Right atrium auricular region (tissue), 2 donors: Measurements from ENCODE around the gene CSNK1D. TPM values are rescaled to one million over a fixed set of nuclear protein-coding genes. Genes with fewer than 3 reads are reported as not detected.
A peak's percentile ranks its signal among the peaks of the same experiment; 100 is the strongest.

Source experiments
- DNase-seq: peaks from one replicate; pipeline ENCODE4 v3.0.0-alpha.2; 2019; ENCODE audit warnings: low spot score
- H3K27ac ChIP-seq, 2 donors: fragments of 200-600 bp; sonication (generic); 1 replicate in 1 of 2; 2 replicates in 1 of 2; pipeline ENCODE4 v1.5.1; 2016 to 2019
- H3K27me3 ChIP-seq, 2 donors: fragments of 200-600 bp; sonication (generic); one replicate each; pipeline versions ENCODE4 v1.5.1 to v1.6.0; 2017 to 2019
- H3K36me3 ChIP-seq: fragments of 200-600 bp; sonication (generic); one replicate; pipeline ENCODE4 v1.5.1; 2016
- H3K4me1 ChIP-seq, 2 donors: fragments of 200-600 bp; sonication (generic); one replicate each; pipeline versions ENCODE4 v1.5.1 to v1.6.0; 2017 to 2019
- H3K4me3 ChIP-seq, 2 donors: fragments of 200-600 bp; sonication (generic); 1 replicate in 1 of 2; 2 replicates in 1 of 2; pipeline ENCODE4 v1.5.1; 2017 to 2019; ENCODE audit warnings: mild to moderate bottlenecking in 1 of 2, moderate library complexity in 1 of 2
- H3K9me3 ChIP-seq, 2 donors: fragments of 200-600 bp; sonication (generic); one replicate each; pipeline ENCODE4 v1.5.1; 2019
- total RNA-seq, 2 donors: library from RNA; depleted of rRNA; stranded (reverse); fragments of >200 nt; gene quantifications; one replicate each; pipeline ENCODE4 v1.1.0, GENCODE V29; 2016
- TF ChIP-seq, protein P1 (sequence below), 2 donors: fragments of 200-600 bp; sonication (generic); IDR thresholded peaks; one replicate each; pipeline ENCODE4 v1.5.1; 2019; ENCODE audit warnings: antibody characterized with exemption in 2 of 2

The CSNK1D gene
- total RNA-seq, 2 donors from 2014 or later = 31.3 to 32.9 TPM

DNA sequence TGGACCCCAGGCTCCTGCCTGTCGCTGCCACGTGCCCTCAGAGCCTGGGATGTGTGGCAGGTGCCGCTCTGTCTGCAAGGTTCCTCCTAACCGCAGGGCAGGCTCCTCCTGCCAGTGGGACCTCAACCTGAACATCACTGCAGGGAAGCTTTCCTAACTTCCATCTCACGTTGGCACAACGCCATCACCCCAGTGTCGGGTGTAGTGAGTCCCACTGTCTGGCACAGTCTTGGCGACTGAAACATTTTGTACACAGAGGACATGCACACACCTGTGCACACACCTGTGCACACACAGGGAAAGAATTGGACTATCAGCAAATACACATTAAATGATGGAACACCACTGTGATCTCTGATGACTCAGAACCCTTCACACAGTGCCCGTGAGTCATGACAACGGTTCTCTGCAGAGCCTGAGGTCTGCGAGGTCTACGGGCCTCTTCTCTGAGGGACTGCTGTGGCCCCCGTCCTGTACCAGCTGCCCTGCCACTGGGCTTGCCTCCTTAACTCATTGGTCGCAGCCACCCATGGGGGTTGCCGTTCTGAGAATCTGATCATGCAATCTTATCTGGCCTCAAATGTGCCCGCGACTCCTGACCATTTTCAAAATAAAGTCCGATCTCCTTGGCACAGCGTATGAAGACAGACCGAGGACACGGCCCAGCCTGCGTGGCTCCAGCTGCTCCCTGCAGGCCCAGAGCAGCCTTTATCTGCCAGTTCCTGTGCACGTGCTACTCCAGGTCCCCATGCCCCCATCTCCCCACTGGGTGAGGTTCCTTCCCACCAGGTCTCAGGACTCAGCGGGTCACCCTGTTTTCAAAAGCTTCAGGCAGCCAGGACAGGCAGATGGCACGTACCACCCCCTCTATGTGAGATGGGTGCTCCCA is 68.4 kb downstream of the CSNK1D start:
- H3K4me1 ChIP-seq = peaks cover 0 to 11% of the 10 kb centered on the region in 2 donors
- no peaks in the 10 kb centered on the region for H3K36me3 ChIP-seq
- no peak for DNase-seq
- H3K9me3 ChIP-seq = no peaks in the 10 kb centered on the region
- TF ChIP-seq, protein P1, sequence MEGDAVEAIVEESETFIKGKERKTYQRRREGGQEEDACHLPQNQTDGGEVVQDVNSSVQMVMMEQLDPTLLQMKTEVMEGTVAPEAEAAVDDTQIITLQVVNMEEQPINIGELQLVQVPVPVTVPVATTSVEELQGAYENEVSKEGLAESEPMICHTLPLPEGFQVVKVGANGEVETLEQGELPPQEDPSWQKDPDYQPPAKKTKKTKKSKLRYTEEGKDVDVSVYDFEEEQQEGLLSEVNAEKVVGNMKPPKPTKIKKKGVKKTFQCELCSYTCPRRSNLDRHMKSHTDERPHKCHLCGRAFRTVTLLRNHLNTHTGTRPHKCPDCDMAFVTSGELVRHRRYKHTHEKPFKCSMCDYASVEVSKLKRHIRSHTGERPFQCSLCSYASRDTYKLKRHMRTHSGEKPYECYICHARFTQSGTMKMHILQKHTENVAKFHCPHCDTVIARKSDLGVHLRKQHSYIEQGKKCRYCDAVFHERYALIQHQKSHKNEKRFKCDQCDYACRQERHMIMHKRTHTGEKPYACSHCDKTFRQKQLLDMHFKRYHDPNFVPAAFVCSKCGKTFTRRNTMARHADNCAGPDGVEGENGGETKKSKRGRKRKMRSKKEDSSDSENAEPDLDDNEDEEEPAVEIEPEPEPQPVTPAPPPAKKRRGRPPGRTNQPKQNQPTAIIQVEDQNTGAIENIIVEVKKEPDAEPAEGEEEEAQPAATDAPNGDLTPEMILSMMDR (IDR thresholded peaks at IDR 0.05) = no peak
- H3K27ac ChIP-seq = peak overlapping the region in 1 of 2 donors; percentile 47
- no peak overlapping the region for H3K4me3 ChIP-seq
- H3K27me3 ChIP-seq = no peaks in the 10 kb centered on the region

DNA sequence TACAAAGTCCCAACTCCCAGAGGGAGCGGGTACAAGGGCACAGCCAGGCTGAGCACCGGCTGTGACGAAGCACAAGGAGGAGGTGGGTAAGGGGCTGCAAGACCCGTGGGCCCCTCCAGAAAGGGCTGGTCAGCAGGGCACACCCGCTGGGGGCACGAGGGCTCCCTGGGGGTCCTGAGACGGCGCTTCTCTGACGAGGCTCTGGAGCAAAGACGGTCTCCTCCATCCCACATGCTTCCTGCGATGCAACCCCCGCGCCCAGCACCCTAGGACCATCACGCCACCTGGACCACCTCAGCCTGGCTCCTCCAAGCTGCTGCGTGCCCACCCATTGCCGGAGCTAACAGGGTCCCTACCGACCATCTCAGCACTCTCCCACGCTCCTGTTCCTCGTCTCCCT is 69.6 kb downstream of the CSNK1D start:
- no peaks in the 10 kb centered on the region for H3K9me3 ChIP-seq
- peaks cover 0 to 11% of the 10 kb centered on the region in 2 donors for H3K4me1 ChIP-seq
- H3K4me3 ChIP-seq = no peak overlapping the region
- TF ChIP-seq, protein P1 (IDR thresholded peaks at IDR 0.05) = no peak
- H3K27ac ChIP-seq = no peak overlapping the region
- no peaks in the 10 kb centered on the region for H3K36me3 ChIP-seq
- H3K27me3 ChIP-seq = no peaks in the 10 kb centered on the region
- no peak for DNase-seq

DNA sequence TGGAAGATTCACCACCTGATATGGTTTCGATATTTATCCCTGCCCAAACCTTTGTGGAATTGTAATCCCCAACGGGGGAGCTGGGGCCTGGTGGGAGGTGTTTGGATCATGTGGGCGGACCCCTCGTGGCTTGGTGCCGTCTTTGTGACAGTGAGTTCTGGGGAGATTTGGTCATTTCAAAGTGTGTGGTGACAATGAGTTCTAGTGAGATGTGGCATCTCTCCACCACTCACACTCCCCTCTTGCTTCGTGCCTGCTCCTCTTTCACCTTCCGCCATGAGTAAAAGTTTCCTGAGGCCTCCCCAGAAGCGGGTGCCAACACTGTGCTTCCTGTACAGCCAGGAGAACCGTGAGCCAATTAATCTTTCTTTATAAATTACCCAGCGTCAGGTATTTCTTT is 70.5 kb downstream of the CSNK1D start:
- H3K4me3 ChIP-seq = no peak overlapping the region
- TF ChIP-seq, protein P1 (IDR thresholded peaks at IDR 0.05) = no peak
- no peaks in the 10 kb centered on the region for H3K27me3 ChIP-seq
- H3K4me1 ChIP-seq = peaks cover 0 to 11% of the 10 kb centered on the region in 2 donors
- H3K9me3 ChIP-seq = no peaks in the 10 kb centered on the region
- DNase-seq = no peak
- no peak overlapping the region for H3K27ac ChIP-seq
- no peaks in the 10 kb centered on the region for H3K36me3 ChIP-seq

DNA sequence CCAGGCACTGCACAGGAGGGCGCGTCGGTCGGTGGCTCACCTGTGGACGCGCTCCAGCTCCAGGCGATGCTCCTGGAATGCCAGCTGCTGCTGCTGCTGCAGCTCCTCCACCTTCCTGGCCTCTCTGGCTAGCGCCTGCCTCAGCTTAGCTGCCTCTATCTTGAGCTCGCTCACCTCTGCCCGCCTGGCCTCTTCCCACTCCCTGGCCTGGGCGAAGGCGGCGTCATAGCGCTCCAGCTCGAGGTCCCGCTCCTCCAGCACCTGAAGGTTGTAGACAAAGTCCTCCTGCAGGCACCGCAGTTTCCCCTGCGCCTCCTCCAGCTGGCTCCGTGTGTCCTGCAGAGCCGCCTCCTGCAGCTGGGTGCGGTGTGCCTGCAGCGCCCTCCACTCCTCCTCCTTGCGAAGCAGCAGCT is 72.0 kb downstream of the CSNK1D start:
- Histone ChIP-seq H3K4me1 (peaks cover 0 to 11% of the 10 kb centered on the region in 2 donors), H3K27me3 (no peaks in the 10 kb centered on the region), H3K4me3 (no peak overlapping the region), H3K36me3 (no peaks in the 10 kb centered on the region), H3K27ac (no peak overlapping the region), H3K9me3 (no peaks in the 10 kb centered on the region)
- TF ChIP-seq, protein P1 (IDR thresholded peaks at IDR 0.05) = no peak
- no peak for DNase-seq

DNA sequence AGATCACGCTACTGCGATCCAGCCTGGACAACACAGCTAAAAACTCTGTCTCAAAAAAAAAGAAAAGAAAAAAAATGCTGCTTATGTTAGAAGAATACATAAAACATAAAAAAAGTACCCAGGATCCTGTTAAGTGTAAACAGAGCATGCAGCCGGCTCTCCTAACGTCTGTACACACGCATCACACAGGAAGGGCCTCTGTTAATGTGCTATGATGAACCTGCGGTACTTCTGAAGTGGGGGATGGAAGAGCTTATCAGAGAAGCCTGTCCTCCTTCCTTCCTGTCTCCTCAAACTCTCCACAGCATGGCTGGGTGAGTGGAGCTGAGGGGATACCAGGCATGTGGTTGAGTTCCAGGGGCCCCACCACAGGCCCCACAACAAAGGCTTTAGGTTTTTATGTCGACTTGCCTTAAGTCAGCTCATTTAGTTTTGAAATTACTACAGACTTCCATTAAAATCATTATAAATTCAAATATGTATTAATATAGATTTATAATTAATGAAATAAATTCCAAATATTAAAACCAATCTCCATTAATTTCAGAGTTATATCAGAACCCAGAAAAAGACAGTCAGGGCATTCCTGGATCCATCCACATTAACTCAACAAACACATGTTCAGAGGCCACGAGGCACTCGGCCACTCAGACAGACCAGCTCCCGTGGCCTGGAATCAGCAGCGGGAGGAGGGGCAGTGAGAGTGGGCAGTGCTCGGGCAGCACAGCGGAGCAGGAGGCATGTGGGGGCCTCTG is 72.6 kb downstream of the CSNK1D start:
- no peaks in the 10 kb centered on the region for H3K36me3 ChIP-seq
- H3K4me3 ChIP-seq = no peak overlapping the region
- H3K27me3 ChIP-seq = no peaks in the 10 kb centered on the region
- TF ChIP-seq, protein P1 (IDR thresholded peaks at IDR 0.05) = no peak
- H3K27ac ChIP-seq = no peak overlapping the region
- H3K9me3 ChIP-seq = no peaks in the 10 kb centered on the region
- DNase-seq = no peak
- peaks cover 0 to 6% of the 10 kb centered on the region in 2 donors for H3K4me1 ChIP-seq
